Measurements from ENCODE around the gene SAMD3. TPM values are rescaled to one million over a fixed set of nuclear protein-coding genes. Genes with fewer than 3 reads are reported as not detected.

Gene SAMD3
- total and polyA plus RNA-seq, 4 donors = 0.08 to 4.3 (median 1.2) TPM

GRCh38 chr6:130218134-130218533, 4.6 kb downstream of the SAMD3 start (continued):
- no peak for TF ChIP-seq CTCF (IDR thresholded peaks at IDR 0.05; ENCODE audit: low read depth, low read length, missing input control)

- no peak for DNase-seq (ENCODE audit: low spot score)
- peaks cover 0 to 9% (median 0%) of the 10 kb centered on the region in 4 donors for H3K27me3 ChIP-seq (ENCODE audit: control insufficient read depth in 4 of 4, insufficient read depth in 4 of 4, low read length in 3 of 4)
- WGBS = 47% methylated on average over 4 of the region's 4 CpGs
- H3K4me3 ChIP-seq (ENCODE audit: low read depth in 1 of 3, low read length in 3 of 3) = no peak overlapping the region
- no peaks in the 10 kb centered on the region for H3K9me3 ChIP-seq (ENCODE audit: control insufficient read depth in 4 of 4, low read length in 3 of 4)
- H3K4me1 ChIP-seq (ENCODE audit: control insufficient read depth in 4 of 4, insufficient read depth in 4 of 4, low read length in 3 of 4) = no peaks in the 10 kb centered on the region
- TF ChIP-seq HNF4G (IDR thresholded peaks at IDR 0.05) (no peak), NR2F2 (IDR thresholded peaks at IDR 0.05) (no peak), FOXA2 (IDR thresholded peaks at IDR 0.05) (no peak), CTCF (IDR thresholded peaks at IDR 0.05; ENCODE audit: low read depth, low read length, missing input control) (no peak)
- H3K27ac ChIP-seq (ENCODE audit: low read depth in 1 of 2, low read length in 2 of 2) = no peak overlapping the region
- no peak overlapping the region for H3K9ac ChIP-seq (ENCODE audit: low read depth in 1 of 2, low read length in 2 of 2)
- no peaks in the 10 kb centered on the region for H3K36me3 ChIP-seq (ENCODE audit: control insufficient read depth in 4 of 4, insufficient read depth in 3 of 4, low read depth in 1 of 4, low read length in 3 of 4)
Observed at GRCh38 chr6:130216620-130217019, 6.1 kb downstream of the SAMD3 start.

- H3K27me3 ChIP-seq (ENCODE audit: control insufficient read depth in 4 of 4, insufficient read depth in 4 of 4, low read length in 3 of 4) = peaks cover 0 to 9% (median 0%) of the 10 kb centered on the region in 4 donors
- peak overlapping the region in 1 of 2 donors; percentile 6 for H3K9ac ChIP-seq (ENCODE audit: low read depth in 1 of 2, low read length in 2 of 2)
- 19% methylated on average over 1 of the region's 1 CpG for WGBS
- H3K4me1 ChIP-seq (ENCODE audit: control insufficient read depth in 4 of 4, insufficient read depth in 4 of 4, low read length in 3 of 4) = no peaks in the 10 kb centered on the region
- no peak for TF ChIP-seq HNF4A (conservative IDR thresholded peaks at IDR 0.05)
- no peak for TF ChIP-seq YY1 (IDR thresholded peaks at IDR 0.05)
- TF ChIP-seq FOXA1 (IDR thresholded peaks at IDR 0.05) = no peak
- no peak for TF ChIP-seq NR2F2 (IDR thresholded peaks at IDR 0.05)
- TF ChIP-seq RAD21 (IDR thresholded peaks at IDR 0.05) = no peak
- TF ChIP-seq RXRA (IDR thresholded peaks at IDR 0.05) = no peak
- no peaks in the 10 kb centered on the region for H3K9me3 ChIP-seq (ENCODE audit: control insufficient read depth in 4 of 4, low read length in 3 of 4)
- no peak for DNase-seq (ENCODE audit: low spot score)
- no peak overlapping the region for H3K27ac ChIP-seq (ENCODE audit: low read depth in 1 of 2, low read length in 2 of 2)
- H3K4me3 ChIP-seq (ENCODE audit: low read depth in 1 of 3, low read length in 3 of 3) = no peak overlapping the region
- H3K36me3 ChIP-seq (ENCODE audit: control insufficient read depth in 4 of 4, insufficient read depth in 3 of 4, low read depth in 1 of 4, low read length in 3 of 4) = no peaks in the 10 kb centered on the region
Observed at GRCh38 chr6:130215526-130215925, 7.2 kb downstream of the SAMD3 start.

- 58% methylated on average over 2 of the region's 2 CpGs for WGBS
- Histone ChIP-seq H3K27ac (ENCODE audit: low read depth in 1 of 2, low read length in 2 of 2) (no peak overlapping the region), H3K9ac (ENCODE audit: low read depth in 1 of 2, low read length in 2 of 2) (no peak overlapping the region)
Observed at GRCh38 chr6:130212215-130212874, 10.4 kb downstream of the SAMD3 start.

More at GRCh38 chr6:130212215-130212874, 10.4 kb downstream of the SAMD3 start:
- no peaks in the 10 kb centered on the region for H3K36me3 ChIP-seq (ENCODE audit: control insufficient read depth in 4 of 4, insufficient read depth in 3 of 4, low read depth in 1 of 4, low read length in 3 of 4)
- no peak for DNase-seq (ENCODE audit: low spot score)
- H3K4me1 ChIP-seq (ENCODE audit: control insufficient read depth in 4 of 4, insufficient read depth in 4 of 4, low read length in 3 of 4) = no peaks in the 10 kb centered on the region
- peaks cover 0 to 6% (median 0%) of the 10 kb centered on the region in 4 donors for H3K27me3 ChIP-seq (ENCODE audit: control insufficient read depth in 4 of 4, insufficient read depth in 4 of 4, low read length in 3 of 4)
- H3K4me3 ChIP-seq (ENCODE audit: low read depth in 1 of 3, low read length in 3 of 3) = no peak overlapping the region
- H3K9me3 ChIP-seq (ENCODE audit: control insufficient read depth in 4 of 4, low read length in 3 of 4) = no peaks in the 10 kb centered on the region
- TF ChIP-seq RAD21 (IDR thresholded peaks at IDR 0.05) (no peak), GABPA (IDR thresholded peaks at IDR 0.05 in 1 of 2, conservative IDR thresholded peaks at IDR 0.05 in 1 of 2) (no peak), NR2F2 (IDR thresholded peaks at IDR 0.05) (no peak), SP1 (IDR thresholded peaks at IDR 0.05) (no peak), ATF3 (IDR thresholded peaks at IDR 0.05) (no peak), MAX (IDR thresholded peaks at IDR 0.05) (no peak), FOXA1 (IDR thresholded peaks at IDR 0.05) (no peak), JUND (IDR thresholded peaks at IDR 0.05) (no peak), HNF4G (IDR thresholded peaks at IDR 0.05) (no peak)
